Osteoblast (primary cell): Measurements from ENCODE around the gene MCC. TPM values are rescaled to one million over a fixed set of nuclear protein-coding genes. Genes with fewer than 3 reads are reported as not detected.

ENCODE experiments used
- DNase-seq: peaks from one replicate; pipeline ENCODE4 v3.0.0; 2011; ENCODE audit warnings: low spot score, mixed read lengths; ENCODE audit not compliant: insufficient read length; ENCODE audit errors: missing footprints
- H2AFZ ChIP-seq: 2 replicates; pipeline ENCODE4 v1.6.0; 2011; ENCODE audit warnings: mild to moderate bottlenecking, low read length
- H3K27ac ChIP-seq: 2 replicates; pipeline ENCODE4 v1.5.1; 2011; ENCODE audit warnings: mild to moderate bottlenecking, low read depth, low read length, moderate library complexity
- H3K27me3 ChIP-seq: 2 replicates; pipeline ENCODE4 v1.6.0; 2012; ENCODE audit warnings: mild to moderate bottlenecking, control low read depth, inconsistent platforms, low read length, moderate library complexity; ENCODE audit not compliant: insufficient read depth
- H3K36me3 ChIP-seq: 2 replicates; pipeline ENCODE4 v1.5.1; 2011; ENCODE audit warnings: mild to moderate bottlenecking, low read length, control low read depth, moderate library complexity; ENCODE audit not compliant: insufficient read depth
- H3K4me1 ChIP-seq: 2 replicates; pipeline ENCODE4 v1.5.1; 2011; ENCODE audit warnings: mild to moderate bottlenecking, low read length, control low read depth, moderate library complexity; ENCODE audit not compliant: insufficient read depth
- H3K4me2 ChIP-seq: 2 replicates; pipeline ENCODE4 v1.6.0; 2011; ENCODE audit warnings: mild to moderate bottlenecking, low read length; ENCODE audit not compliant: insufficient read depth
- H3K4me3 ChIP-seq: fragments of 200-600 bp; sonication (generic); 3 replicates; pipeline ENCODE4 v1.5.1; 2012; ENCODE audit warnings: mild to moderate bottlenecking, low read length, inconsistent platforms; ENCODE audit not compliant: insufficient read depth
- H3K79me2 ChIP-seq: 2 replicates; pipeline ENCODE4 v1.6.0; 2012; ENCODE audit warnings: mild to moderate bottlenecking, low read length, control low read depth, inconsistent platforms; ENCODE audit not compliant: insufficient read depth
- H3K9me3 ChIP-seq: 2 replicates; pipeline ENCODE4 v1.5.1; 2011; ENCODE audit warnings: low read depth, low read length, control low read depth
- H4K20me1 ChIP-seq: 2 replicates; pipeline ENCODE4 v1.6.0; 2012; ENCODE audit warnings: mild to moderate bottlenecking, low read length, control low read depth; ENCODE audit not compliant: insufficient read depth
- CTCF ChIP-seq: IDR thresholded peaks from 2 replicates; pipeline ENCODE4 v1.5.1; 2011; ENCODE audit warnings: mild to moderate bottlenecking, low read depth, low read length, moderate library complexity; ENCODE audit errors: extremely low read depth
- total RNA-seq: library from RNA; depleted of rRNA; stranded (reverse); fragments of >200 nt; gene quantifications from 2 replicates; pipeline ENCODE4 v1.2.3, GENCODE V29; 2012

MCC gene
- total RNA-seq, 1 donor: 45.6 TPM

GRCh38 chr5:113264046-113264445, 224.2 kb downstream of the MCC start:
- Histone ChIP-seq H3K36me3 (no peaks in the 10 kb centered on the region), H3K27ac (no peak overlapping the region), H3K4me1 (no peaks in the 10 kb centered on the region), H3K4me2 (no peak overlapping the region), H3K9me3 (no peaks in the 10 kb centered on the region), H4K20me1 (peaks cover 7% of the 10 kb centered on the region), H3K79me2 (no peaks in the 10 kb centered on the region), H3K27me3 (no peaks in the 10 kb centered on the region), H2AFZ (no peak overlapping the region), H3K4me3 (no peak overlapping the region)
- no peak for TF ChIP-seq CTCF
- DNase-seq: no peak

GRCh38 chr5:113263545-113263944, 224.7 kb downstream of the MCC start:
- no peak for TF ChIP-seq CTCF
- no peak overlapping the region for H3K4me3 ChIP-seq
- H3K27me3 ChIP-seq: no peaks in the 10 kb centered on the region
- H4K20me1 ChIP-seq: peaks cover 7% of the 10 kb centered on the region
- DNase-seq: no peak
- no peak overlapping the region for H2AFZ ChIP-seq
- no peaks in the 10 kb centered on the region for H3K4me1 ChIP-seq
- no peaks in the 10 kb centered on the region for H3K9me3 ChIP-seq
- no peak overlapping the region for H3K27ac ChIP-seq
- H3K36me3 ChIP-seq: no peaks in the 10 kb centered on the region
- no peak overlapping the region for H3K4me2 ChIP-seq
- no peaks in the 10 kb centered on the region for H3K79me2 ChIP-seq

- Histone ChIP-seq H3K36me3 (no peaks in the 10 kb centered on the region), H2AFZ (no peak overlapping the region), H3K4me2 (no peak overlapping the region), H3K4me1 (no peaks in the 10 kb centered on the region), H3K27me3 (no peaks in the 10 kb centered on the region), H3K4me3 (no peak overlapping the region), H4K20me1 (peaks cover 4% of the 10 kb centered on the region), H3K79me2 (no peaks in the 10 kb centered on the region), H3K27ac (no peak overlapping the region), H3K9me3 (no peaks in the 10 kb centered on the region)
- TF ChIP-seq CTCF: no peak
- DNase-seq: no peak
These were observed 225.6 kb downstream of the MCC start for GRCh38 chr5:113262674-113263073.

GRCh38 chr5:113259034-113259433, 229.2 kb downstream of the MCC start:
- no peak for TF ChIP-seq CTCF
- no peaks in the 10 kb centered on the region for H3K9me3 ChIP-seq
- H3K4me3 ChIP-seq: no peak overlapping the region
- DNase-seq: no peak
- H3K4me2 ChIP-seq: no peak overlapping the region
- no peaks in the 10 kb centered on the region for H3K4me1 ChIP-seq
- no peaks in the 10 kb centered on the region for H3K36me3 ChIP-seq
- no peaks in the 10 kb centered on the region for H3K27me3 ChIP-seq
- H4K20me1 ChIP-seq: no peaks in the 10 kb centered on the region
- H3K27ac ChIP-seq: no peak overlapping the region
- H2AFZ ChIP-seq: no peak overlapping the region
- no peaks in the 10 kb centered on the region for H3K79me2 ChIP-seq
